NCI-H2196 treated with DMSO at 0.1 percent for 48 hours (cell line): ENCODE results near the gene TBCCD1.
"Not testable (repeated sequence)": the region's sequence is repeated elsewhere in the genome, so short reads cannot be mapped to it uniquely, and the experiment has no call there.

ENCODE experiments used
- DNase-seq: peaks from one replicate; lab custom pipeline; 2025; ENCODE audit not compliant: unreplicated experiment; lab: John Stamatoyannopoulos, UW

The TBCCD1 gene

DNA sequence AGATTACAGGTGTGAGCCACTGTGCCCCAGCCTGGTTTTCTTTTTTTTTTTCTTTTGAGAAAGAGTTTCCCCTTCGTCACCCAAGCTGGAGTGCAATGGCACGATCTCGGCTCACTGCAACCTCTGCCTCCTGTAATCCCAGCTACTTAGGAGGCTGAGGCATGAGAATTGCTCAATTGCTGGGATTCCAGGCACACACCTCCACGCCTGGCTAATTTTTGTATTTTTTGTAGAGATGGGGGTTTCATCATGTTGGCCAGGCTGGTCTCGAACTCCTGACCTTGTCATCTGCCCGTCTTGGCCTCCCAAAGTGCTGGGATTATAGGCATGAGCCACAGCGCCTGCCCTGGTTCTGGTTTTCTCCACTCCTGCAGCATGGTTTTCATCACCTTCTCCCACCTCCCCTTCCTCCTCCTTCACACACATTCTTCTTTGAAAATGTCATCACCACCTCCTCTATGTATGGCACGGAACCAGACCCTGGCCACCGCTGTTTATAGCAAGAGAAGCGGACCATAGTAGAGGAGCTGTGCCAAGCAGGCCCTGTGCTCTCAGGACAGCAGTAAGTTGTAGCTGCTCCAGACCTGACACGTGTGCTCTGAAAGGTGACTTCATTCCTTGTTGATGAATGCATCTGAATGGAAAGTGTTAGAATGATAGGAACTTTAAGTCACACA, 31.1 kb upstream of the TBCCD1 start:
- no peak for DNase-seq

DNA sequence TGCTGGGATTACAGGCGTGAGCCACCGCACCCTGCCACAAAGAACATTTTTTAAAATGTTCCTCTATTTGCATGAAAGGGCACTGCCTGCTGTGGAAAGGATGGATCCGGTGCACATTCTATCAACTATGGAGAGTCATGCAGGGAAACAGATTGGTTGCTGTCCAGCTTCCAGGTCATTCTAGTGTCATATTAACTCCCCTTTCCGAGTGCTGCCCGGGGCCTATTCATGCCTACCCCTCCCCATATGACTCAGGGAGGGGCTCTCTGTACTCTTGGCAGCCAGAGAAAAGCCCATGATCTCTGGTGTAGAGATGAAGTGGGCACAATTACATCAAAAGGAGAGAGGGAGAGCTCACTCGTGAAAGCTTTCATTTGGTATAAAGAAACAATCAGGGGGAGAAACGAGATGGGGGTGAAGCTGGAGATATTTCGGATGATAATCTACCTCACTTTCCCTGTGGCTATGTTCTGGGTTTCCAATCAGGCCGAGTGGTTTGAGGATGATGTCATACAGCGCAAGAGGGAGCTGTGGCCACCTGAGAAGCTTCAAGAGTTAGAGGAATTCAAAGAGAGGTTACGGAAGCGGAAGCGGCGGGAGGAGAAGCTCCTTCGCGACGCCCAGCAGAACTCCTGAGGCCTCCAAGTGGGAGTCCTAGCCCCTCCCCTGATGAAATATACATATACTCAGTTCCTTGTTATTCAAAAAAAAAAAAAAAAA, 29.6 kb upstream of the TBCCD1 start:
- DNase-seq: no peak

DNA sequence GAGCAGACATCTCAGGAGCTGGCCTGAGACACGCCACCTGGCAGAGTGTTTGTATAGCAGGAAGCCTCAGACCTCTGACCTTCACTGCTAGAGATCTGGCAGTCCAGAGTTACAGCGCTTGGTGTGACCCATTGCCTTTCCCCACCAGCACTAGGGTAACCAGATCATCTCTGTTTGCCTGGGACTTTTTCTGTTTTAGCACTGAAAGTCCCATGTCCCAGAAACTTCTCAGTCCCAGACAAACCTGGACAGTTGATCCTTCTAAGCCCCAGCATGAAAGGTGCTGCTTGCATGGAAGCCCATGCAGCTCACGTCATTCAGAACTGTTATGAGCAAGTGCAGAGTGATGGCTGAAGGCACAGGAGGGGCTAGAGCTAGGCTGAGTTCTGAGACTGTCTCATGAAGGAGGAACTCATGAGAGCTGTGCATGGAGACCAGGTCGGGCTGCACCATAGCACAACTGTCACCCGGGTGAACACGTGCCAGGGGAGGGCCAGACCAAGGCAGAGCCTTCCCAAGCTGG, 27.5 kb upstream of the TBCCD1 start:
- no peak for DNase-seq

DNA sequence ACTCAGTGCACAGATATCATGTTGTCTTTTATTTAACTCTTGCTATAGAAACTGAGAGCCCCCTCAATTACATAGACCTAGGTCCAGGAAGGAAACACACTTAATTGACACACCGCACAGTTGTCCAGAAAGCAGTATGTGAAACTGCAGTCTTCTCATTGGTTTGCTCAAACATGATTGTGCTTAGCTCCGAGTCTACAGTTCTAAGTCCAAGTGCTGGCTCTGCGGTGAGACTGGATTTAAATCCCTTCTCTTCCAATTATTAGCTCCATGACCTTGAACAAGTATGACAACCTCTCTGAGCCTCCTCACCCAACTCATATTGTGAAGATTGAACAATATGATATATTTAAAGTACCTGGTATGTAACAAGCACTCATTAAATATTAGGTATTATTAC, 26.7 kb upstream of the TBCCD1 start:
- DNase-seq: no peak

DNA sequence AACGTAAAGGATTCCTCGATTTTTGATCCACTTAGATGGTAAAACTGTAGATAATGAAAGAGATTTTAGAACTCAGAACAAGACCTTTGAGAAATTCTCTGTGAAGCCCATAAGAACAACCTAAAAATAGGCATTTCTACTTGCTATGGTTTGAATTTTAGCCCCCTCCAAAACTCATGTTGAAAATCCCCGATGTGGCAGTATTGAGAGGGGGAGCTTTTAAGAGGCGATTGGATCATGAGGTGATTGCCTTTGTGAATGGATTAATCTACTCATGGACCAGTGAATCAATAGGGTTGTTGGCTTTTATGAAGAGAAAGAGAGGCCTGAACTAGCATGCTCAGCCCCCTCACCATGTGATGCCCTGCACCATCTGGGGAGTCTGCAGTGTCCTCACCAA, 25.5 kb upstream of the TBCCD1 start:
- no peak for DNase-seq

DNA sequence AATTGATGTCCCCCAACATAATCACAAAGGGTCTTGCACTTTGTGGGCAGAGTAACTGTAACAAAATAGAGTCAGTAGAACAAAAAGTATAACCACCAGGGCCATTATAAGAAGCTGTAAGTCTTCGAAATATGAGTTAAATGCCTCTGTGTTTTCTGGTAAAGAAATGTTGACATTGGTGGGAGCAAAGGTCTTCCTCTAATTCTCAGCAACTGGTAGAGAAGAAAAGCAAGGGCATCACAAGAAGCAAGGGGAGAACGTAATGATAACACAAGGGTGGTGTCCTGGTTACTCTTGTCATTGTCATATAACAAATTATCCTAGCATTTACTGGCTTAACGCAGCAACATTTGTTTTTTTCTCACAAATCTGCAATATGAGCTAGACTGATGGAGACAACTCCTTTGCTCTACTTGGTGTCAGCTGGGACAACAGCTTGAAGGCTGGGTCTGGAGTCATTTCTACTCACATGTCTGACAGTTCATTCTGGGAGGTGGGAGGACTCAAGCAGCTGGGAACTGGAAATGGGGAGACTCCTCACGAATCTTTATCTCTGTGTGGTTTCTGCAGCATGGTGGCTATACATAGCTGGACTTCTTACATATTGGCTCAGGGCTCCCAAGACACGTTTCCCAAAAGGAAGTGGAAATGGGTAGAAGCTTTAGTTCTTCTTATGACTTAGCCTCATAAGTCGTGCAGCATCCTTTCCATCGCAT, 23.6 kb upstream of the TBCCD1 start:
- no peak for DNase-seq

DNA sequence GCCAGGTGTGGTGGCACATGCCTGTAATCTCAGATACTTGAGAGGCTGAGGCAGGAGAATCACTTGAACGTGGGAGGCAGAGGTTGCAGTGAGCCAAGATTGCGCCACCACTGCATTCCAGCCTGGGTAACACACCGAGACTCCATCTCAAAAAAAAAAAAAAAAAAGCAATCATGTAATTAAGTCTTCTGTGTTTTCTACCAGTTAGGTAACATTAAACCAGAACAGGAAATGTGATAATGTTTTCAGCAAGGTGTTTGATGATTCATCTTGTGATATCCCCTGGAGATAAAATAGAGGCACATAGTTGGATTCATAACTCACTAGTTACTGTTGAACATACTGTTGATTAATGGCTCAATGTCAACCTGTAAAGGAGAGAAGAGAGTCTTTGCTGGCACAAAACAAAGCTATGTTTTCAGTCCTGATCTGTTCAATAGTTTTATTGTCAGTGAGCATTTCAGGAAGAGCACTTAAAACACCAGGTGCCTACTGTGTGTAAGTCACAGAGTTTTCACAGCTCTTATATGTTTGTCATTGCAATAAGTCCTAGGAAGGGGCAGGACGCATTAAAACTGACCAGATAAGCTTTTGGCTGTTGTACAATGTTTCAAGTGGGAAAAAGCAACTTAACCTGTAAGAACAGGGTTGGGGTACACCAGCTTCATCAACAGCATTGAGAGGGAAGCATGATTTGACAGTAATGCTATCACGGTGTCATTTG, 22.9 kb upstream of the TBCCD1 start:
- DNase-seq: peak; percentile 55

DNA sequence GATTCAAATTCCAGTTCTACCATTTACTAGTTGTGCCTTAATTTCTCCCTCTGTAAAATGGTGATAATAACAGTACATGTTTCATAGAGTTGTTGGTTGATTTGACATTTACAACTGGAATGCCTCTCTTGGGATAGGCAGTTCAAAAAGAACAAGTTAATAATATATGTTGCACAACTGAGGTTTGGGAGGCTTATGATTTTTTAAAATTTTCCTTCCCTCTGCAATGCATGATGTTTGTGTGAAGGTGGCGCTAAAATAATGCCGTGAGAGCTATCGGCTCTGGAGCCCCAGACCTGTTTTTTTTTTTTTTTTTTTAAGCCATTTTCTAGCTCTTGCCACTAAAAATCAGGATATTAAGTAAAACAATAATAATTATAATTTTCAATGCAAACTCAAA, 22.0 kb upstream of the TBCCD1 start:
- DNase-seq: no peak

DNA sequence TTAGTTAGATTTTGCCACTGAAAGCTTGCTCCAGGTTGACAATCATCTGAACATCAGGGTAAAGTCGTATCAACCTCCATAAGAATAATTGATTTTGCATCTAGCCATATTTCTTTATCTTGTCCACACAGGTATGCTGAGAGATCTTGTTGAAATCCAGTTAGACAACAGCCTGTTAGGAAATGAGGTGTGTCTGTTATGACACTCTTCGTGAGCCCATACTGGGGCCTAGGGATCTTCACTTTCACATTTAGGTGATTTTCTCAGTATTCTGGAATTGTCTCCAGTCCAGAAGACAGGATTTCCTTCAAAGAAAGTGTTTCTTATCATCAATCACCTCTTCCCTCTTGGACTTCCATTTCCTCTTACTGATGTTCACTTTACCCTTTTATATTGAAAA, 21.5 kb upstream of the TBCCD1 start:
- no peak for DNase-seq

DNA sequence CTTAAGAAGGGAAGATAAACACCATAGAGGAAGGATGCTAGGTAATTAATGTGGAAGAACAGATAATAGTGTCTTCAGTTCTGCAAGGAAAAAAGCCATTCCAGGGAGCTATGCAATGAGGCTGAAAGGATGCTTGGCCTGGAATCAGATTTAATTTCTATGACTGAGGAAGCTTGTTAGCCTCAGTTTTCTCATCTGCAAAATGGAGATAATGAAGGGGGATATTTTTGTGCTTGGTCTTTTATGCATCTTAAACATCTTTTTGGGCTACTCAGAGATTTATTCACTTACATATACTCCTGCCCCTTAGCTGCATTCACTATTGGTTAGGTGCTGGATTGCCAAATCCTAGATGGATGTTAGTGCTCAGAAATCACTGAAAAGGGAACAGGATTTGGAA, 20.0 kb upstream of the TBCCD1 start:
- DNase-seq: no peak

DNA sequence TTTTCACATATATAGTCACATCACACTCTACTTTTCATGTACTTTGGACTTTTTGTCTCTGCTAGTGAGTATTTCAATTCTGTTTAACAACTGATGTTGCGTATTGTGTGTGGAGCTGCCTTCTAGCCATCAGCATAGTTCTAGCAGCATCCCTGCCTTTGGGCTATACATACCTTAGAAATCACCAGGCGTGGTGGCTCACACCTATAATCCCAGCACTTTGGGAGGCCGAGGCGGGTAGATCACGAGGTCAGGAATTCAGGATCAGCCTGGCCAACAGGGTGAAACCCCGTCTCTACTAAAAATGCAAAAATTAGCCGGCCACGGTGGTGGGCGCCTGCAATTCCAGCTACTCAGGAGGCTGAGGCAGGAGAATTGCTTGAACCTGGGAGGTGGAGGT, 19.1 kb upstream of the TBCCD1 start:
- not testable (repeated sequence) for DNase-seq

DNA sequence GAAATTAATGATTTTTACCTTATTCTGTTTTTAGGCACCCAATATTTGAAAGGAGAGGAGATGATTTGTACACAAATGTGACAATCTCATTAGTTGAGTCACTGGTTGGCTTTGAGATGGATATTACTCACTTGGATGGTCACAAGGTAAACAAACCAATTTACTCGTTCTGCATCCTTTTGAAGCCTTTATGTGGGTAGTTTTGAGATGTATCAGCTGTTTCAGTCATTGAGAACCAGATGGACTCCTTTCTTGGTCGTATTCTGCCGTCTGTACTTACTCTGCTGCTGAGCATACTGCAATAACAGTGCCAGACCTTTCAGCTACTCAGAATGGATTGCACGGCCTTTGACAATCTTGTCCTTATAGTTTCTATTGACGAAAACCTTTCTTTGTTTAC, 16.7 kb upstream of the TBCCD1 start:
- DNase-seq: no peak

DNA sequence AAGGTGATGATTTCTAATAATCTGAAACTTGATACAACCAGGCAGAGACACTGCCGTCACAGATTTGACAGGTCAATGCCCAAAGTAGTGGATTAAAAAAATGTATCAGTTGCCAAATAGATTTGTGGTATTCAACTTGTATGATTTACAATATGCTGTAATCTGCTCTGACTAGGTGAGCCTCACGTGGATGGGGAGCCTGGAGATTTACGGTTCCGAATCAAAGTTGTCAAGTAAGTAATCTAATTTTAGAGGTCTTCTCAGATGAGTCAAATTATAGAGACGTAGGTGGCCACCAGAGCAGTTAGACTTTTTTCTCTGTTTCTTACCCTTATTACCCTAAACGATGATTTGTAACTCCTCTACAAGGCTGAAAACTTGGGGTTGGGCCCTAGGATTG, 15.4 kb upstream of the TBCCD1 start:
- no peak for DNase-seq

DNA sequence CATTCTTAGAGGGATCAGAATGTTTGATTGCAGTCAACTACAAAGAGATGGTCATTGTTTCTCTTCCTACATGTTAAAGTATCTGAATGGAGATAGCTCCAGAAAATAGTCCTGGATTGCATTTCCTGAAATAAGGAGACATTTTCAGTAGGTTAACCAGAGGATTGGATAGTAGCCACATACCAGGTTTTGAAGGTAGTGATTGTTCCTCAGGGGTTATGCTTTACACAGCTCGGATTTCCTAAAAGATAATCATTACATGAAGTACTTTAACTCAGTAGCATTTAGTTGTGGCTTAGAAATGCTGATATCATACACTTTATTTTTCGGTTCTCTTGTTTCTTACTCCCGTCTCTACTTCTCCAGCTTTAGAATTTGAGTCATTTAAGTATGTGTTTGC, 13.6 kb upstream of the TBCCD1 start:
- no peak for DNase-seq

DNA sequence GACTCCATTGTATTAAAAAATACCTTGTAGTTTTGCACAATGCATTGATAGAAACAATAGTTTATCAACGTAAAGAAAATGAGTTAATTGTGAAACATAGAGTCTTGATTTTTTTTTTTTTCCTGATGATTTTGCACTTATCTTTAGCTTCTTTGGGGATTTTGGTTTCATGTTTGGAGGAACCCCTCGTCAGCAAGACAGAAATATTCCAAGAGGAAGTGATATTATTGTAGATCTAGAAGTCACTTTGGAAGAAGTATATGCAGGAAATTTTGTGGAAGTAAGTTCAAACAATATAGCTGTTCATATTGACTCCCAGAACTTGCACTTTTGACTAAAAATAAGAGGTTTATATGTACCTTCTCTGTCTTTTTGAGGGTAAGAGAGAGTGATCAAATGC, 10.4 kb upstream of the TBCCD1 start:
- no peak for DNase-seq

DNA sequence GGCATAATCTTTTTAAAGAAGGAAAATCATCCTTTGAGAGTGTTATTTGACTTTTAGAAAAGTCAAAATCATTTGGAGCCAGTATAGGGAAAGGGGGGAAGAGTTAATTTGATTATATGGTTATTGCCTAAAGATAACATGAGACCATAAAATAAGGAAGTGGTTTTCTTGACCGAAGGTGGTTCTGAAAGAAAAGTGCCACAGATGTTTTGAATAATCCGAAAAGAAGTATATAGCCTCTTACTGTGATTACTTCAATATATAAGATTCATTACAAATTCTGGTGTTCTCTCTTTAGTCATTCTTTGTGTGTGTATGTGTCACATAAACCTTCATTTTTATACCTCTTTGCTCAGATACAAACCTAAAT, 4.5 kb upstream of the TBCCD1 start:
- DNase-seq: no peak

DNA sequence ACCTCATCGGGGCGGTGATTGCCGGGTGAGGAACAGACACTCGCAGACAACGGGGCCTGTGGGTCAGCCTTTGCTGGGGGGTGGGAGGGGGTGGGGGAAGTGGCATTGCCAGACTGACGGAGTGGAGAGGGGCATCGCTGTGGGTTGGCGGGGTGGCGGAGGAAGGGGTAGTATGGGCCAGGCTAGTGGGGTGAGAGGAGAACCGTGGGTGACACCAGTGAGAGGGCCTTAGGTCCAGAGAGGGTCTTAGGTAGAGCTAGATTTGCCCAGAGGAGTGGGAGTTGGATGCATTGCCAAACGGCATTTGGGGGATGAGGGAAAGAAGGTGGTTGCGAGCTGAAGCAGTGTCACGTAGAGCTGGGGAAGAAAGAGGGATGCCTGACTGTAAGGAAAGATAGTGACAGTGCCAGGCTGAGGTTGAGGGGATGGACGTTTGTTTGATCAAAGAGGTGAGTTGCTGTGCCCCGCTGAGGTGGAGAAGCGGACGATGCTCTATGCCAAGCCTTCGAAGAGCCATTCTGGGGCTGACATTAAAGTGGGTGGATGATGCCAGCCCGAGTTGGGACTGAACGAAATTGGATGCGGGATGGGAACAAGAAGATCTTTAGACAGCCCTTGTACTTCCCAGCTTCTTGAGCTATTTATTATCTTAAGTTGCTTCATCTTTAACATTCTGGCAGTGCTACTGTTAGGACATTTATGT, 4.0 kb upstream of the TBCCD1 start:
- no peak for DNase-seq

DNA sequence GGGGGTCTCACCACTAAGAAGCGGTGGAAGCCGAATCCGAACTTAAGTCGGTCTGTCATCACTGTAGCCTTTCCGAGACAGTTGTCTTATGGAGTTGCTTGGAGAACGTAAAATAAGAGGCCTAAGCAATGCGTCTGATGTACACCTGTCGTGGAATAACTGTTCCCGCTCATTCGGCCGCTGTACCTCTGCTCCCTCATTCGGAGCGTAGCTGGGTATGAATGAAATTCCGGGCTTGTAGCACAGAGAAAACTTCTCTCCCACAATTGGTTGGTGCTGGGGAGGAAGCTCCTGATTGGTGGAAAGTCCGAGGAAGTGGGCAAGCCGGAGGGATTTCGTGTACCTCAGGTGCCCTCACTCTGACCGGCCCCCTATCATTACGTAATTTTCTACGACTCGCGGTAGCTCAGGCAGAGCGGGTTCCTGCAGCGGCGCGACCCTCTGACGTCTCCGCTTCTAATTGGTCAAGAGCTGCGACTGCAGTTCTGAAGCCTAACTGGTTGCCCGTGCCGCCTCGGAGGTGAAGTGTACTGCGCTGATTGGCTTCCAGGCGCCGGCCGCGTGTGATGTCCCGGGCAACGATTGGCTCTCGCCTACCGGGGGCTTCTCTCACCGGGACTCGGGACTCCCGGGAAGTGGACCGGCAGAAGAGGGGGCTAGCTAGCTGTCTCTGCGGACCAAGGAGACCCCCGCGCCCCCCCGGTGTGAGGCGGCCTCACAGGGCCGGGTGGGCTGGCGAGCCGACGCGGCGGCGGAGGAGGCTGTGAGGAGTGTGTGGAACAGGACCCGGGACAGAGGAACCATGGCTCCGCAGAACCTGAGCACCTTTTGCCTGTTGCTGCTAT, 3.2 kb upstream of the TBCCD1 start, which contains the start of gene DNAJB11:
DNAJB11 (plus strand) TSS at position 625 of the 845 bp plus-strand sequence; CDS start at position 803, 178 bp downstream.
- DNase-seq: peak; percentile 100

DNA sequence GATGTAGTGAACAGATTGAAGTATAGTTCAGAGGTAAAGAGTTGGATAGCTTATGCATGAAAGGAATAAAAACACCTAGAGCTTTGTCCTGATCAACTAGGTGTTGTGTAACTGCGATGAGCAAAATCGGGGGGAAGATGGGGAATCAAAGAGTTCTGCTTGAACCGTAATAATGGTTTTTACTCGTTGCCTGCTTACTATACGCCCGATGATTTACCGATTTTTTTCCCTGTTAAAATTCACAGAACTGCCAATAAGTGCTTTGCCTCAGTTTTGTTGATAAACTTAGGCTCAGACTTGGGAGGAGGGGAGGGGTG, 2.6 kb upstream of the TBCCD1 start:
- no peak for DNase-seq

DNA sequence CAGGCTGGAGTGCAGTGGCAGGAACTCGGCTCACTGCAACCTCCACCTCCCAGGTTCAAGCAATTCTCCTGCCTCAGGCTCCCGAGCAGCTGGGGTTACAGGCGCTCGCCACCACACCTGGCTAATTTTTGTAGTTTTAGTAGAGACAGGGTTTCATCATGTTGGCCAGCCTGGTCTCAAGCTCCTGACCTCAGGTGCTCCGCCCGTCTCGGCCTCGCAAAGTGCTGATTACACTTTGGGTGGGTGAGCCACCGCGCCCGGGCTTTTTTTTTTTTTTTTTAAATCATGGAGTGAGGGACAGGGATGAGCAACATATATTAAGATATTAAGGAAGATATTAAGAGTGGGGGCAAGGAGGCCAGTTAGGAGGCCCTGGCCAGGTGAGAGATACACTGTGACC, 2.2 kb upstream of the TBCCD1 start:
- DNase-seq: not testable (repeated sequence)
